Heart right ventricle (tissue), 16 donors: ENCODE data around the gene LRIT1. TPM values are rescaled to one million over a fixed set of nuclear protein-coding genes. Genes with fewer than 3 reads are reported as not detected.

Source experiments
- ATAC-seq, 8 donors: fragments of 200-7000 bp; cut with Tn5 transposase; one replicate each; pipeline ENCODE4 v1.9.1; 2020; ENCODE audit warnings: mild to moderate bottlenecking in 8 of 8, moderate library complexity in 8 of 8, moderate number of reproducible peaks in 1 of 8
- DNase-seq, 2 donors: peaks; one replicate each; pipeline ENCODE4 v3.0.0-alpha.2; 2020
- H3K27ac ChIP-seq, 10 donors: fragments of 200-600 bp; sonication (generic) in 2 of 10; one replicate each; pipeline versions ENCODE4 v1.5.0 to v1.8.0; 2020 to 2022; ENCODE audit warnings: mild to moderate bottlenecking in 3 of 10
- H3K27me3 ChIP-seq, 7 donors: fragments of 200-600 bp; one replicate each; pipeline ENCODE4 v1.8.0; 2021 to 2022; ENCODE audit warnings: mild to moderate bottlenecking in 2 of 7
- H3K36me3 ChIP-seq, 9 donors: fragments of 200-600 bp; sonication (generic) in 1 of 9; one replicate each; pipeline versions ENCODE4 v1.5.0 to v1.8.0; 2020 to 2022; ENCODE audit warnings: mild to moderate bottlenecking in 2 of 9
- H3K4me1 ChIP-seq, 9 donors: fragments of 200-600 bp; sonication (generic) in 1 of 9; one replicate each; pipeline versions ENCODE4 v1.5.0 to v1.8.0; 2020 to 2022; ENCODE audit warnings: mild to moderate bottlenecking in 4 of 9
- H3K4me3 ChIP-seq, 10 donors: fragments of 200-600 bp; sonication (generic) in 2 of 10; one replicate each; pipeline versions ENCODE4 v1.5.0 to v1.8.0; 2020 to 2022; ENCODE audit warnings: mild to moderate bottlenecking in 7 of 10, moderate library complexity in 2 of 10
- H3K9me3 ChIP-seq, 11 donors: fragments of 200-600 bp in 10 of 11; sonication (generic) in 2 of 11; one replicate each; pipeline versions ENCODE4 v1.5.0 to v1.8.0; 2013 to 2022; ENCODE audit warnings: mild to moderate bottlenecking in 2 of 11, control low read depth in 1 of 11, moderate library complexity in 1 of 11
- CTCF ChIP-seq, 9 donors: fragments of 200-600 bp; sonication (generic) in 2 of 9; IDR thresholded peaks; one replicate each; pipeline versions ENCODE4 v1.5.0 to v1.8.0; 2021 to 2022; ENCODE audit warnings: antibody characterized with exemption in 9 of 9, mild to moderate bottlenecking in 5 of 9, moderate library complexity in 1 of 9
- WGBS, 2 donors: extraction: QIAGEN DNeasy Blood & Tissue Kit; methylation state at CpG; one replicate each; pipeline ENCODE4 v1.1.7; 2013; ENCODE audit warnings: inconsistent platforms in 1 of 2; 5-methylcytosine and 5-hydroxymethylcytosine counted together
- intact Hi-C, 10 donors: fragments of 100-400 bp; cut with DNase I; formaldehyde crosslinking; loops; one replicate each; pipeline versions ENCODE4 v1.11.1 to v1.14.2; 2022
- polyA plus RNA-seq, 2 donors: library from polyadenylated mRNA; stranded (reverse); fragments of 200-250 nt; gene quantifications; one replicate each; pipeline ENCODE4 v1.2.3, GENCODE V29; 2013
- total RNA-seq, 10 donors: library from RNA; stranded (reverse); fragmentation: NEBNext Ultra II Directional in 3 of 10; extraction: Animal tissue kit (Norgen Biotek cat#: 25700) in 3 of 10; gene quantifications; one replicate each; pipeline versions ENCODE4 v1.2.1 to v1.2.4, GENCODE V29; 2021 to 2023
- donor health status: Arrhythmogenic right ventricular cardiomyopathy.
- donor health status: ischemic (EF 13 %, LVEDD 7.1; RV severe dilation, severe dysfunction).
- donor health status: healthy with polysubstance abuse.
- donor health status: DM: no; HTN: yes; CAD: no.
- donor health status: DM: no; HTN: no; CAD: no.
- donor health status: ischemic (EF 25% LVEDD 6.9; RV normal size, moderate dysfunction).
- donor health status: ischemic (EF 25% LVEDD 5.7; RV mildly dilated, moderate dysfunction).
- donor health status: healthy.
- donor health status: DM: yes; HTN: yes; CAD: no.
- donor health status: Ischemic cardiomyopathy.
- donor health status: ischemic (EF 35%, LVEDD 5.7; RV mildly dilated, moderate dysfunction).
- donor health status: nonischemic (EF 11% LVEDD 7.7; RV severe dilation, severe dysfunction).
- donor health status: DM: yes; HTN: yes; CAD: no.
- donor health status: PGD.
- donor health status: ischemic (EF 29% LVEDD 5.4; RV normal size, mild dysfunction).
- donor health status: nonischemic (EF 23%, LVEDD 6.1; RV moderate dilation, normal function).

Gene LRIT1
- total and polyA plus RNA-seq, 12 donors: 0.10 to 0.17 TPM; not detected in 10

GRCh38 chr10:84208023-84208422 lies 33.3 kb downstream of the LRIT1 start:
- DNase-seq: no peak
- Histone ChIP-seq H3K9me3 (no peaks in the 10 kb centered on the region), H3K27me3 (peaks cover 0 to 13% (median 7%) of the 10 kb centered on the region in 7 donors), H3K4me3 (no peak overlapping the region), H3K4me1 (no peaks in the 10 kb centered on the region), H3K36me3 (no peaks in the 10 kb centered on the region), H3K27ac (no peak overlapping the region)
- intact Hi-C loops: loop anchor here in 2 of 10 donors (5.0 to 10.0 kb wide), 2 partner anchors 61 to 63 kb away; no protein-coding TSS in a partner anchor
- 85 to 86% methylated on average over 10 of the region's 10 CpGs for WGBS, 2 donors
- ATAC-seq: no peak
- TF ChIP-seq CTCF (IDR thresholded peaks at IDR 0.05): no peak

- no peak for DNase-seq
- no peak for ATAC-seq
- no peak overlapping the region for H3K27ac ChIP-seq
Observed at GRCh38 chr10:84205853-84206525, 35.4 kb downstream of the LRIT1 start.

GRCh38 chr10:84205049-84205852 lies 36.1 kb downstream of the LRIT1 start:
- intact Hi-C loops: loop anchor here in 3 of 10 donors (2.0 to 10.0 kb wide), 3 partner anchors 56 to 60 kb away; no protein-coding TSS in a partner anchor
- peak; percentile 45 to 54 for DNase-seq
- WGBS, 2 donors: 32 to 36% methylated on average over 8 of the region's 8 CpGs

More at GRCh38 chr10:84205853-84206525, 35.4 kb downstream of the LRIT1 start:
- TF ChIP-seq CTCF (IDR thresholded peaks at IDR 0.05): no peak
- intact Hi-C loops: loop anchor here in 3 of 10 donors (2.0 to 10.0 kb wide), 3 partner anchors 57 to 61 kb away; no protein-coding TSS in a partner anchor
- H3K9me3 ChIP-seq: no peaks in the 10 kb centered on the region
- no peaks in the 10 kb centered on the region for H3K4me1 ChIP-seq
- H3K4me3 ChIP-seq: no peak overlapping the region
- H3K27me3 ChIP-seq: peaks cover 0 to 13% (median 3%) of the 10 kb centered on the region in 7 donors
- WGBS, 2 donors: 68 to 72% methylated on average over 6 of the region's 6 CpGs
- H3K36me3 ChIP-seq: no peaks in the 10 kb centered on the region

More at GRCh38 chr10:84205049-84205852, 36.1 kb downstream of the LRIT1 start:
- ATAC-seq: peak; percentile 40 to 74 (median 62)
- Histone ChIP-seq H3K9me3 (no peaks in the 10 kb centered on the region), H3K4me1 (no peaks in the 10 kb centered on the region), H3K36me3 (no peaks in the 10 kb centered on the region), H3K4me3 (no peak overlapping the region), H3K27ac (no peak overlapping the region), H3K27me3 (peaks cover 0 to 13% (median 3%) of the 10 kb centered on the region in 7 donors)
- TF ChIP-seq CTCF (IDR thresholded peaks at IDR 0.05): peak; percentile 34 to 76 (median 66)
